HUES6 (cell line): ENCODE results near the gene INAVA.
"Not testable (repeated sequence)": the region's sequence is repeated elsewhere in the genome, so short reads cannot be mapped to it uniquely, and the experiment has no call there.

ENCODE experiments used
- H3K27ac ChIP-seq: 2 replicates; pipeline ENCODE4 v1.7.0; 2013; ENCODE audit warnings: low read depth, mild to moderate bottlenecking, low read length, inconsistent platforms
- H3K27me3 ChIP-seq: 2 replicates; pipeline ENCODE4 v1.6.1; 2013; ENCODE audit warnings: low read length; ENCODE audit not compliant: control insufficient read depth, insufficient read depth
- H3K36me3 ChIP-seq: 2 replicates; pipeline ENCODE4 v1.6.1; 2013; ENCODE audit warnings: low read length; ENCODE audit not compliant: control insufficient read depth, insufficient read depth
- H3K4me1 ChIP-seq: 2 replicates; pipeline ENCODE4 v1.6.1; 2013; ENCODE audit warnings: low read length; ENCODE audit not compliant: control insufficient read depth, insufficient read depth
- H3K4me3 ChIP-seq: 2 replicates; pipeline ENCODE4 v1.5.1; 2013; ENCODE audit warnings: low read depth, low read length
- H3K9ac ChIP-seq: one replicate; pipeline ENCODE4 v1.6.1; 2013; ENCODE audit warnings: mild to moderate bottlenecking, low read length
- H3K9me3 ChIP-seq: 2 replicates; pipeline ENCODE4 v1.6.1; 2013; ENCODE audit warnings: low read depth, low read length; ENCODE audit not compliant: control insufficient read depth, insufficient read depth

Gene INAVA

DNA sequence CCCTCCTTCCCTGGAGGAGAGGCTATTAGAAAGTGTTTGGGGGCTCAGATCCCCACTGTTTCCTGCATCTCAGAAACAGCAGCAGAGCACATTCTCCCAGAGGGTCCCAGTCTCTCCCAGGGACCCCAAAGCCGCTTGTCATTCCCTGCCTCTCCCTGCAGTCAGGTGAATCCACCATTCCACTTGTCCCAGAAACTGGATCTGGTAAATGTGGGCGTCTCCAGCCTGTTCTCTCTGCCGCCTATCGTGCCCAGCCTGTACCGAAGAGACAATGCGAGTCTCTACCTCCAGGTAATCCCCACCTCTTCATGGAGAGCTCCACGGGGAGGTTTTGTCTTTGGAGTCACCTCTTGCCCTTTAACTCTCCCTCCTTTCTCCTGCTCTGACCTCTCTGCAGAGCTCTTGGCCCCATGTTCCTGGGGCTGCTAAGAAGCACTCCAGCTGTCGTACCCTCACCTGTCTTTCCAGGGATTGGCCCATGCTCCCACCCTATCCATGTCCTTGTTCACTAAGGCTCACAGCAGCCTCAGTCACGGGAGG, 26.9 kb downstream of the INAVA start:
- no peak overlapping the region for H3K4me3 ChIP-seq
- H3K27ac ChIP-seq: no peak overlapping the region
- no peaks in the 10 kb centered on the region for H3K9me3 ChIP-seq
- no peaks in the 10 kb centered on the region for H3K4me1 ChIP-seq
- no peaks in the 10 kb centered on the region for H3K27me3 ChIP-seq
- H3K9ac ChIP-seq: no peak overlapping the region
- H3K36me3 ChIP-seq: no peaks in the 10 kb centered on the region

DNA sequence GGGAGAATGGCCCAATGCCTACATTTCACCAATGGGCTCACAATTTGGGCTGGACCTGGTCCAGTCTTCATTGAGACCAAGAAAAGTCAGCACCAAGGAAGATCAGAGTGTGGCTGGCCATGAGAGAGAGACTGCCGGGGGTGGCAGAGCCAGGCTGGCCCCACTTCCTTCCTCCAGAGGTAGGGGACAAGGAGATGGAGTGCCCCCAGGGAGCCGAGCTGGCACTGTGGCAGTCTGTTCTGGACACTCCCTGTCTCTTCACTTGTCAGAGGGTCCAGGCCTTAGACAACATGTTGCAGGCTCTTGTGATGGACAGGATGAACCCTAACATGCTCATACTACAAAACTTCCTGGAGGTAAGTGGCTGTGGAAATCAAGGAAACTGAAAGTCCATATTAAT, 27.7 kb downstream of the INAVA start:
- Histone ChIP-seq H3K36me3 (no peaks in the 10 kb centered on the region), H3K9me3 (no peaks in the 10 kb centered on the region), H3K27ac (no peak overlapping the region), H3K27me3 (no peaks in the 10 kb centered on the region), H3K9ac (no peak overlapping the region), H3K4me3 (no peak overlapping the region), H3K4me1 (no peaks in the 10 kb centered on the region)

DNA sequence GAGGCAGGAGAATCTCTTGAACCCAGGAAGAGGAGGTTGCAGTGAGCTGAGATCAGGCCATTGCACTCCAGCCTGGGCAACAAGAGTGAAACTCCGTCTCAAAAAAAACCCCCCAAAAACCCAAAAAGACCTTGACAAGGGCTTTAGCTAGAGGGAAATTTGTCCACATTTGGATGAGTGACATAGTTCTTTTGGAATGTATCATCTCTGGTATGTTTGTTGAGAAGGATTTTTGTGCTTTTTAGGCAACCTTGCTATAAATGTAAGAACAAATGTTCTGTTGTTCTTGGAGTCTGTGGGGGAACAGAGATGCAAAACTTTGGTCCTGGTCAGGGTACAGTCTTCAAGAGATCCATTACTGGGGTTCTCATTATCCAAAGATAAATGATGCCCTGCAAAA, 28.9 kb downstream of the INAVA start:
- H3K4me3 ChIP-seq: no peak overlapping the region
- H3K27me3 ChIP-seq: no peaks in the 10 kb centered on the region
- no peak overlapping the region for H3K27ac ChIP-seq
- H3K36me3 ChIP-seq: no peaks in the 10 kb centered on the region
- H3K4me1 ChIP-seq: no peaks in the 10 kb centered on the region
- no peak overlapping the region for H3K9ac ChIP-seq
- no peaks in the 10 kb centered on the region for H3K9me3 ChIP-seq

DNA sequence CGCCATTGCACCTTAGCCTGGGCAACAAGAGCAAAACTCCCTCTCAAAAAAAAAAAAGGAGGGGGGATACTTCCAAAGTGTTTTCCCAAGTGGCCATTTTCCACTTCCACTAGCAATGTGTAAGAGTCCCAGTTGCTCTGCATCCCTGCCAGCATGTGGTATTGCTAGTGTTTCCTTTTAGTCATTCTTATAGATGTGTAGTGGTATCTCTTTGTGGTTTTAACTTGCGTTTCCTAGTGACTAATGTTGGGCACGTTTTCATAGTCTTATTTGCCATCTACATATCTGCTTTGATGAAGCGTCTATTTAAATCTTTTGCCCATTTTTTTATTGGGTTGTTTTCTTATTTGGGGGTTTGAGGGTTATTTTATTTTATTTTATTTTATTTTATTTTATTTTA, 31.1 kb downstream of the INAVA start:
- Histone ChIP-seq H3K27ac (no peak overlapping the region), H3K4me1 (no peaks in the 10 kb centered on the region), H3K4me3 (no peak overlapping the region), H3K36me3 (no peaks in the 10 kb centered on the region), H3K9me3 (no peaks in the 10 kb centered on the region), H3K27me3 (no peaks in the 10 kb centered on the region), H3K9ac (no peak overlapping the region)

DNA sequence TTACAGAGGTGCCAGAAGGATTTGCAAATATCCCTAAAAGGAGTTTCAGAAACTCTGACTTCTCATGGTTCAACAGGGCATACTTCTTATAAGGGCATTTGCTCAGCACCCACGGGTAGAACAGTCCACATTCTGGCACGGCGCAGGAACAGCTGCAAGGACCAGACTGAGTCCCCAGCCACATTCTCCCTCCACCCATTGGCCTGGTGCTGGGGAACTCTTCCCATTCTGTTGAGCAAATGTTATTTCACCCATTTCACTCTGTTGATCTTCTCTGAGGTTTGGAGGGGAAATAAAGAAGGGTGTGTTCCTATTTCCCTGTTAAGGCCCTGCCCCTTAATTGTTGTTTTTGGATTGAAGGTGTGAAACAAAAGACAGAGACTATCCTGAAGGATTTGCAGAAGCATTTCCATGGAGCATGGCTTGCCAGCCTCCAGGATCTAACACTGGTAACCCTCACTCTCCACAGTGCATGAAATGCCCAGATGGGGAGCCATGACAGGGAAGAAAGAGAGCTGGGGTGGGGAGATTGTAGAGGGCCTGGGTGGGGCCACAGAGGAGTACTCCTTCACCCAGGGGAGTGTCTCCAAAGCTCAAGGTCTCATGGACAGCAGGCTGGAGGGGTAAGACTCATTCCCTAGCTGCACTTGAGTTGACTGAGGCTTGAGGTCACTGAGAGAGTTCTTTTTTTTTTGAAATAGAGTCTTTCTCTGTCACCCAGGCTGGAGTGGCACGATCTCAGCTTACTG, 35.0 kb downstream of the INAVA start:
- Histone ChIP-seq H3K4me3 (no peak overlapping the region), H3K4me1 (no peaks in the 10 kb centered on the region), H3K27me3 (no peaks in the 10 kb centered on the region), H3K9me3 (no peaks in the 10 kb centered on the region), H3K36me3 (no peaks in the 10 kb centered on the region), H3K27ac (no peak overlapping the region), H3K9ac (no peak overlapping the region)

DNA sequence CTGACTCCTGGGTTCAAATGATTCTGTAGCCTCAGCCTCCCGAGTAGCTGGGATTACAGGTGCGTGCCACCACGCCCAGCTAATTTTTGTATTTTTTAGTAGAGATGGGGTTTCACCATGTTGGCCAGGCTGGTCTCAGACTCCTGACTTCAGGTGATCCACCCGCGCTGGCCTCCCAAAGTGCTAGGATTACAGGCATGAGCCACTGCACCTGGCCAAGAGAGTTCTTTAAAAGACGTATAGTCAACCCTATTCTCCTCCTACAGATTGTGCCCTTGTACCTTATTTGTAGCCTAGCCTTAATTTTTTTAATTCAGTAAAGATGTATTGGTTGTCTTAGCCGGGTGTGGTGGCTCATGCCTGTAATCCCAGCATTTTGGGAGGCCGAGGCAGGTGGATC, 35.6 kb downstream of the INAVA start:
- not testable (repeated sequence) for H3K9ac ChIP-seq, H3K4me1 ChIP-seq, H3K27me3 ChIP-seq, H3K27ac ChIP-seq, H3K4me3 ChIP-seq, H3K36me3 ChIP-seq, H3K9me3 ChIP-seq

DNA sequence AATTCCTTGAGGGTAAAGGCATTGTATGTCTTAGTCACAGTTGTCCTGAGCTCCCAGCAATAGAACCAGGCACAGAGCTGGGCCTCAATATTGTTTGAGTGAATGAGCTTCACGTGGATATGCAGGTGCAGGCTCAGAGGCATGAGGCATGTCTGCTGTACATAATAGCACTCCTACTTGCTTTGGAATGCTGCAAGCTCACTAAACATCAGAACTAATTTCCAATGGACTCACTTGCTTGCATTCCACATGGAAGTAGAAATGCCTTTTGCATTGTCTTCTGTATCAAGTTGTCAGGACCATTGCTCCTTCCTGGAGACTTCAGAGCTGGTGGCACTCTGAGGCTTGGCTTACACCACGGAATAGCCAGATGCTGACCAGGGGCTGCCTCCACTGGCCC, 37.1 kb downstream of the INAVA start:
- no peak overlapping the region for H3K4me3 ChIP-seq
- H3K36me3 ChIP-seq: no peaks in the 10 kb centered on the region
- H3K9me3 ChIP-seq: no peaks in the 10 kb centered on the region
- H3K4me1 ChIP-seq: no peaks in the 10 kb centered on the region
- H3K27me3 ChIP-seq: no peaks in the 10 kb centered on the region
- H3K27ac ChIP-seq: no peak overlapping the region
- no peak overlapping the region for H3K9ac ChIP-seq

DNA sequence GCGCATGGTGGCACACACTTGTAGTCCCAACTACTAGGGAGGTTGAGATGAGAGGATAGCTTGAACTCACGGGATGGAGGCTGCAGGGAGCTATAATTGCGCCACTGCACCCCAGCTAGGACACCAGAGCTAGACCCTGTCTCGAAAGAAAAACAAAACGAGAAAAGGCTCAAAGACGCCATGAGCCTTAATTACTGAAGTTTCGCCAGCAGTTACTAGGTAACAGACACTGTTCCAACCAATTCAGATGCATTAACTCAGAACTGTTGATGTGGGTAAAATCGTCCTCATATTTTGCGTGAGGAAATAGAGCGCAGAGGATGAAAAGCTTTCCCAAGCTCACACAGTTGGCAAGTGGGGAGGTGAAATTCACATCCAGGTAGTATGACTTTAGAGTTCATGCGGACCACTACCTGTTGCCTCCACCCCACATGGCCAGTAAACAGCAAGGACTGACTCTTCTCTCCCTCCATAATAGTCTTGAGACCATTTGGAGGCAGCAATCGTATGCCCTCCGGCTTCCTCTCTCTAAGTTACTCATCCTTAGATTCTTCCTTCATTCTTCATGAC, 40.1 kb downstream of the INAVA start:
- H3K4me3 ChIP-seq: no peak overlapping the region
- H3K9ac ChIP-seq: no peak overlapping the region
- H3K27me3 ChIP-seq: no peaks in the 10 kb centered on the region
- H3K4me1 ChIP-seq: no peaks in the 10 kb centered on the region
- no peaks in the 10 kb centered on the region for H3K36me3 ChIP-seq
- H3K9me3 ChIP-seq: no peaks in the 10 kb centered on the region
- no peak overlapping the region for H3K27ac ChIP-seq

DNA sequence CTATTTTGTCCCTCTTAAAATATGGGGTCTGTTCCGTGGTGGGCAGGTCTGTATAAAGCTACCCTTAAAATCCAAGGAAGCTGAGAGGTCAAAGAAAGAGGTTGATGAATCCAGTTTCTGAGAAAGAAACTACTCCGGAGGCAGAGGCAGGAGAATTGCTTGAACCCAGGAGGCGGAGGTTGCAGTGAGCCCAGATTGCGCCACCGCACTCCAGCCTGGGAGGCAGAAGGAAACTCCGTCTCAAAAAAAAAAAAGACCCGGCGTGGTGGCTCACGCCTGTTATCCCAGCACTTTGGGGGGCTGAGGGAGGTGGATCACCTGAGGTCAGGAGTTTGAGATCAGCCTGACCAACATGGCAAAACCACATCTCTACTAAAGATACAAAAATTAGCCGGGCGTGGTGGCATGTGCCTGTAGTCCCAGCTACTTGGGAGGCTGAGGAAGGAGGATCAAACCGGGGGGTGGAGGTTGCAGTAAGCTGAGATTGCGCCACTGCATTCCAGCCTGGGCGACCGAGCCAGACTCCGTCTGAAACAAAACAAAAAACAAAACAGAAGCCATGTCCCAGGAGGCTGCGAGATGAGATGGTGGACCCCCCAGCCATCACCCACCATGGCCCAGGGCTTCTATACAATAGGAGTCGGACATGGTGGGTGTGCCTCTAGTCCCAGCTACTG, 40.7 kb downstream of the INAVA start:
- H3K4me1 ChIP-seq, H3K4me3 ChIP-seq, H3K9me3 ChIP-seq, H3K9ac ChIP-seq, H3K27ac ChIP-seq, H3K36me3 ChIP-seq, H3K27me3 ChIP-seq: not testable (repeated sequence)

DNA sequence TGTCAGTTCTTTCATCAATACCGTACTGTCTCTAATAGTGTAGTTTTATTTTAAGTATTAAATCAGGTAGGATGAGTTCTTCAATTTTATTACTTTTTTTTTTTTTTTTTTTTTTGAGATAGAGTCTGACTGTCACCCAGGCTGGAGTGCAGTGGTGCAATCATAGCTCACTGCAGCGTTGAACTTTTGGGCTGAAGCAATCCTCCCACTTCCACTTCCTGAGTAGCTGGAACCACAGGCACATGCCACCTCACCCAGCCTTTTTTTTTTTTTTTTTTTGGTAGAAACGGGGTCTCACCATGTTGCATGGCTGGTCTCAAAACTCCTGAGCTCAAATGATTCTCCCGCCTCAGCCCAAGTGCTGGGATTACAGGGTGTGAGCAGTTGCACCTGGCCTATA, 44.3 kb downstream of the INAVA start:
- no peak overlapping the region for H3K9ac ChIP-seq
- no peaks in the 10 kb centered on the region for H3K27me3 ChIP-seq
- H3K27ac ChIP-seq: no peak overlapping the region
- H3K9me3 ChIP-seq: no peaks in the 10 kb centered on the region
- no peak overlapping the region for H3K4me3 ChIP-seq
- no peaks in the 10 kb centered on the region for H3K4me1 ChIP-seq
- no peaks in the 10 kb centered on the region for H3K36me3 ChIP-seq

DNA sequence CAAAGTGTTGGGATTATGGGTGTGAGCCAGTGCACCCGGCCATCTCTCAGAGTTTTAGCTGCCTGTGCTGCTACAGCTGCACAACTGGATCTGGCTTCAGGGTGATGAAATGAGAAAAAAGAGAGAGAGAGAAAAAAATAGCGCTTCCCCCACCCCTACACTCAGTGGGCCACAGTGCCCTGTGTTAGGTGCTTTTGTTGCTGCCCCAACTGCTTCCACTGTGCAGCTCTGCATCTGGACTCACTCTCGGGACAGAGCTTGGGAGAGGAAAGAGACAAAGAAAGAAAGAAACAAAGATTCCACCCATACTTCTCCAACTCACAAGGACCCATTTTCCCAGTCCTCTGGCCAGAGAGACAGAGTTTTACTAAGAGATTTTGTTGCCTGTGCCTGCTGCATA, 50.4 kb downstream of the INAVA start:
- Histone ChIP-seq H3K9ac (no peak overlapping the region), H3K27ac (no peak overlapping the region), H3K36me3 (no peaks in the 10 kb centered on the region), H3K27me3 (no peaks in the 10 kb centered on the region), H3K9me3 (peaks cover 12% of the 10 kb centered on the region; the same call in 1 of the 2 replicates), H3K4me1 (no peaks in the 10 kb centered on the region), H3K4me3 (no peak overlapping the region)
